SK-N-MC (cell line): ENCODE results near the gene GPR25.

Experiments used
- EZH2 ChIP-seq: fragments of 200-600 bp; sonication (generic); IDR thresholded peaks from one replicate; pipeline ENCODE4 v1.6.1; 2017; ENCODE audit warnings: antibody characterized with exemption
- FOXP2 ChIP-seq: optimal IDR thresholded peaks from 2 replicates; pipeline ENCODE3; 2011; ENCODE audit warnings: mild to moderate bottlenecking, moderate library complexity; ENCODE audit not compliant: insufficient read depth; ENCODE audit errors: extremely low read length, control extremely low read depth
- POLR2AphosphoS5 ChIP-seq: IDR thresholded peaks from 2 replicates; pipeline ENCODE4 v1.6.1; 2012; ENCODE audit warnings: mild to moderate bottlenecking, low read depth, low read length, borderline replicate concordance

DNA sequence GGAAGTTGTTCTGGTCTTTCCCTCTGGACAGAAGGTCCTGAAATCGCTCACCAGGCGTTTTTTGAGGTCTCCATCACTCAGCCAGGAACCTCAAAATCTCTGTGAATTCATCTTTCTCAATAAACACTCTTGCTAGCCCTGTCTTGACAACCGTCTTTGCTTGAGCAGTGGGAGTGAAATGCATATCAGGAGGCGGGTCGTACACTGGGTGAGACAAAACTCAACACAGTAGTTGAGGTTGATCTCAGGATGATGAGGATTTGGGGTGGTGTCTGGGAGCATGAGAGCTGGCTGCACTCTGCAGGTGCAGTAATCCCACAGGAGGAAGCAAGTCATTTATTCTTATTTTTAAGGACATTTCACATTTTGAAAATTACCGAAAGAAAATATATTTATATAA lies 1.9 kb downstream of the GPR25 start:
- TF ChIP-seq EZH2 (no peak), POLR2AphosphoS5 (no peak), FOXP2 (no peak)
